WTC11 (cell line): ENCODE results near the gene LTBP2.

Experiments used
- ATF2 ChIP-seq: sonication (generic); formaldehyde crosslinking; IDR thresholded peaks from 2 replicates; pipeline ENCODE4 v1.8.1; 2022; ENCODE audit warnings: low read depth, missing genetic modification reagents, borderline replicate concordance
- CBFB ChIP-seq: sonication (generic); formaldehyde crosslinking; IDR thresholded peaks from 2 replicates; pipeline ENCODE4 v1.8.1; 2022; ENCODE audit warnings: mild to moderate bottlenecking, low read depth, missing genetic modification reagents
- JAZF1 ChIP-seq: fragments of 250-450 bp; sonication (Bioruptor Pico); IDR thresholded peaks from 2 replicates; pipeline ENCODE4 v1.9.0; 2021; ENCODE audit warnings: moderate library complexity, mild to moderate bottlenecking, inconsistent platforms
- JUN ChIP-seq: sonication (generic); formaldehyde crosslinking; IDR thresholded peaks from 2 replicates; pipeline ENCODE4 v1.8.0; 2023; ENCODE audit warnings: mild to moderate bottlenecking, missing genetic modification reagents
- TF ChIP-seq, protein P1 (sequence below): fragments of 200-600 bp; IDR thresholded peaks from 2 replicates; pipeline ENCODE4 v1.8.0; 2022; ENCODE audit warnings: antibody characterized with exemption
- TF ChIP-seq, protein P2 (sequence below): sonication (generic); formaldehyde crosslinking; IDR thresholded peaks from 2 replicates; pipeline ENCODE4 v1.8.1; 2023; ENCODE audit warnings: mild to moderate bottlenecking, missing genetic modification reagents
- TF ChIP-seq, protein P3 (sequence below): sonication (generic); formaldehyde crosslinking; IDR thresholded peaks from 2 replicates; pipeline ENCODE4 v1.8.0; 2022; ENCODE audit warnings: mild to moderate bottlenecking, missing genetic modification reagents
- TF ChIP-seq, protein P4 (sequence below): sonication (generic); formaldehyde crosslinking; IDR thresholded peaks from 2 replicates; pipeline ENCODE4 v1.8.0; 2023; ENCODE audit warnings: missing genetic modification reagents, mild to moderate bottlenecking, borderline replicate concordance

DNA sequence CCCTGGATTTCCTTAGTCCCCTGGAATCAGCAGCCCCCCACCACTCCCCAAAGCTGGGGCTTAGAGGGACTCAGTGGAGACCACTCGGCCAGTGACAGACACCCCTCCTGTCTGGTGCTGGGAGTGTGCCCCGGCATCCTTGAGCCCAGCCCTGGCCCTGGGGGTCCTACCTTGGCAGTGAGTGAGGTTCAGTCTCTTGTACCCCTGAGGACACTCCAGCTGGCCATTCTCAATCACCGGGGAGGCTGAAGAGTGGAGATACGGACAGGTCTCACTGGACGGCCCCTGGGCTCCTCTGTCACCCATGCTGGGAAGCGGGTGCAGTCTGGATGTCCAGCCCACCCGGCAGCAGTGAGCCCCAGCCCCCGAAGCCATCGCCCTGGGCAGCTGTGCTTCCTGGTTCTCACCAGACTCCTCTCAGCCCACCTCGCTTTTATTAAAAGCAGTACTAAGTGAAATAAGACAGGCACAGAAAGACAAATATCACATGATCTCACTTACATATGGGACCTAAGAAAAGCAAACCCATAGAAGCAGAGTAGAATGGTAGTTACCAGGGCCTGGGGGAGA lies 76.2 kb downstream of the LTBP2 start:
- TF ChIP-seq, protein P1, sequence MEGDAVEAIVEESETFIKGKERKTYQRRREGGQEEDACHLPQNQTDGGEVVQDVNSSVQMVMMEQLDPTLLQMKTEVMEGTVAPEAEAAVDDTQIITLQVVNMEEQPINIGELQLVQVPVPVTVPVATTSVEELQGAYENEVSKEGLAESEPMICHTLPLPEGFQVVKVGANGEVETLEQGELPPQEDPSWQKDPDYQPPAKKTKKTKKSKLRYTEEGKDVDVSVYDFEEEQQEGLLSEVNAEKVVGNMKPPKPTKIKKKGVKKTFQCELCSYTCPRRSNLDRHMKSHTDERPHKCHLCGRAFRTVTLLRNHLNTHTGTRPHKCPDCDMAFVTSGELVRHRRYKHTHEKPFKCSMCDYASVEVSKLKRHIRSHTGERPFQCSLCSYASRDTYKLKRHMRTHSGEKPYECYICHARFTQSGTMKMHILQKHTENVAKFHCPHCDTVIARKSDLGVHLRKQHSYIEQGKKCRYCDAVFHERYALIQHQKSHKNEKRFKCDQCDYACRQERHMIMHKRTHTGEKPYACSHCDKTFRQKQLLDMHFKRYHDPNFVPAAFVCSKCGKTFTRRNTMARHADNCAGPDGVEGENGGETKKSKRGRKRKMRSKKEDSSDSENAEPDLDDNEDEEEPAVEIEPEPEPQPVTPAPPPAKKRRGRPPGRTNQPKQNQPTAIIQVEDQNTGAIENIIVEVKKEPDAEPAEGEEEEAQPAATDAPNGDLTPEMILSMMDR: no peak
- TF ChIP-seq CBFB (CRISPR knock-in tag) (no peak), JUN (no peak), JAZF1 (CRISPR knock-in tag) (no peak), ATF2 (no peak)
- TF ChIP-seq, protein P2, sequence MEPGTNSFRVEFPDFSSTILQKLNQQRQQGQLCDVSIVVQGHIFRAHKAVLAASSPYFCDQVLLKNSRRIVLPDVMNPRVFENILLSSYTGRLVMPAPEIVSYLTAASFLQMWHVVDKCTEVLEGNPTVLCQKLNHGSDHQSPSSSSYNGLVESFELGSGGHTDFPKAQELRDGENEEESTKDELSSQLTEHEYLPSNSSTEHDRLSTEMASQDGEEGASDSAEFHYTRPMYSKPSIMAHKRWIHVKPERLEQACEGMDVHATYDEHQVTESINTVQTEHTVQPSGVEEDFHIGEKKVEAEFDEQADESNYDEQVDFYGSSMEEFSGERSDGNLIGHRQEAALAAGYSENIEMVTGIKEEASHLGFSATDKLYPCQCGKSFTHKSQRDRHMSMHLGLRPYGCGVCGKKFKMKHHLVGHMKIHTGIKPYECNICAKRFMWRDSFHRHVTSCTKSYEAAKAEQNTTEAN (CRISPR knock-in tag): no peak
- TF ChIP-seq, protein P3, sequence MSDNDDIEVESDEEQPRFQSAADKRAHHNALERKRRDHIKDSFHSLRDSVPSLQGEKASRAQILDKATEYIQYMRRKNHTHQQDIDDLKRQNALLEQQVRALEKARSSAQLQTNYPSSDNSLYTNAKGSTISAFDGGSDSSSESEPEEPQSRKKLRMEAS: no peak
- TF ChIP-seq, protein P4, sequence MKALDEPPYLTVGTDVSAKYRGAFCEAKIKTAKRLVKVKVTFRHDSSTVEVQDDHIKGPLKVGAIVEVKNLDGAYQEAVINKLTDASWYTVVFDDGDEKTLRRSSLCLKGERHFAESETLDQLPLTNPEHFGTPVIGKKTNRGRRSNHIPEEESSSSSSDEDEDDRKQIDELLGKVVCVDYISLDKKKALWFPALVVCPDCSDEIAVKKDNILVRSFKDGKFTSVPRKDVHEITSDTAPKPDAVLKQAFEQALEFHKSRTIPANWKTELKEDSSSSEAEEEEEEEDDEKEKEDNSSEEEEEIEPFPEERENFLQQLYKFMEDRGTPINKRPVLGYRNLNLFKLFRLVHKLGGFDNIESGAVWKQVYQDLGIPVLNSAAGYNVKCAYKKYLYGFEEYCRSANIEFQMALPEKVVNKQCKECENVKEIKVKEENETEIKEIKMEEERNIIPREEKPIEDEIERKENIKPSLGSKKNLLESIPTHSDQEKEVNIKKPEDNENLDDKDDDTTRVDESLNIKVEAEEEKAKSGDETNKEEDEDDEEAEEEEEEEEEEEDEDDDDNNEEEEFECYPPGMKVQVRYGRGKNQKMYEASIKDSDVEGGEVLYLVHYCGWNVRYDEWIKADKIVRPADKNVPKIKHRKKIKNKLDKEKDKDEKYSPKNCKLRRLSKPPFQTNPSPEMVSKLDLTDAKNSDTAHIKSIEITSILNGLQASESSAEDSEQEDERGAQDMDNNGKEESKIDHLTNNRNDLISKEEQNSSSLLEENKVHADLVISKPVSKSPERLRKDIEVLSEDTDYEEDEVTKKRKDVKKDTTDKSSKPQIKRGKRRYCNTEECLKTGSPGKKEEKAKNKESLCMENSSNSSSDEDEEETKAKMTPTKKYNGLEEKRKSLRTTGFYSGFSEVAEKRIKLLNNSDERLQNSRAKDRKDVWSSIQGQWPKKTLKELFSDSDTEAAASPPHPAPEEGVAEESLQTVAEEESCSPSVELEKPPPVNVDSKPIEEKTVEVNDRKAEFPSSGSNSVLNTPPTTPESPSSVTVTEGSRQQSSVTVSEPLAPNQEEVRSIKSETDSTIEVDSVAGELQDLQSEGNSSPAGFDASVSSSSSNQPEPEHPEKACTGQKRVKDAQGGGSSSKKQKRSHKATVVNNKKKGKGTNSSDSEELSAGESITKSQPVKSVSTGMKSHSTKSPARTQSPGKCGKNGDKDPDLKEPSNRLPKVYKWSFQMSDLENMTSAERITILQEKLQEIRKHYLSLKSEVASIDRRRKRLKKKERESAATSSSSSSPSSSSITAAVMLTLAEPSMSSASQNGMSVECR (CRISPR knock-in tag): no peak
